ENCODE measurements around the gene ANAPC1.
"Not testable (repeated sequence)": the region's sequence is repeated elsewhere in the genome, so short reads cannot be mapped to it uniquely, and the experiment has no call there.

ANAPC1 gene

DNA sequence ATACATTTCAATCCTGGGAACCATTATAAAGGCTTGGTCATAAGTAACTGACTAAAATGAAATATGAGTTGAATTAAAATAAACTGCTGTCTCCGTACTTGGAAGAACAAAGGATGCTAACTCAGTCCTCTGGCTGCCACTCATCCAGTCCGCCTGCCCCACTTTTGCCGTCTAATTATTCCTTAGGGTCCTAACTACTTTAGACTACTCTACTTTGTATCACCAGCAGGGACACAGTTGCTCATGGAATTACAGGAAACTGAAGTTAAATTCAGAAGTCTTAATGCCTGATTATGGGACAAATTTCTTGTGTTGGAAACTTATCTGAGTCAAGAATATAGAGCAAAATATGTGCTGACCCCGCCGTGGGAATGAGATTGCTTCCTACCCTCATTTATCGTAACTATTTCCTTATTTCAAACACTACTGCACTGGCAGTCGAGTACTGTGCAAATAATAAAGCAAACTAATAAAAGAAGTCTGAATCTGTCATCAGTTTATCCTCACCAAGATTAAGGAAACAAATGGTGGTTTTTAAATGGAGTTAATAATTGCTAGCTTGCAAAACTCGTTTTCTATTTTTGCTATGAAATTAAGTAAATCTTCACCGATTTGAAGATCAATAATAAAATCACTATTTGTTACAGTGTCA, 102.4 kb downstream of the ANAPC1 start:
- DNase-seq: not testable (repeated sequence)

DNA sequence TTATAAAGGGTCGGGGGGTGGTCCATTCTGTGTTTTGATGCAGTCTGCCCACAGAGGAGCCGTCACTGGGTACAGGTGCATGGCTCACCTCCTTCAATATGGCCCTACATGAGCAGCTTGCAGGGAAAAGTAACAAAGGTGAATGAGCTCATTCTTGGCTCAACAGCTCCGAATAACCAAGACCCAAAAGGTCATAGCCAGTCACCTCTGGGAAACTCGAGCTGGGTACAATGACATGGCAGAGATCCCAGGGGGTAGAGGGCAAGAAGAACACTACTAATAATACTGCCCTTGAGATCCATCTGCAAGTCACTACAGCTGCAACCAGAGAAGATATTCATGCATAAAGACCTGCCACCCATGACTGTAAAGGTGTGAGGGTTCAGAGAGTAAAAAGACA, 106.8 kb downstream of the ANAPC1 start:
- DNase-seq: not testable (repeated sequence)

DNA sequence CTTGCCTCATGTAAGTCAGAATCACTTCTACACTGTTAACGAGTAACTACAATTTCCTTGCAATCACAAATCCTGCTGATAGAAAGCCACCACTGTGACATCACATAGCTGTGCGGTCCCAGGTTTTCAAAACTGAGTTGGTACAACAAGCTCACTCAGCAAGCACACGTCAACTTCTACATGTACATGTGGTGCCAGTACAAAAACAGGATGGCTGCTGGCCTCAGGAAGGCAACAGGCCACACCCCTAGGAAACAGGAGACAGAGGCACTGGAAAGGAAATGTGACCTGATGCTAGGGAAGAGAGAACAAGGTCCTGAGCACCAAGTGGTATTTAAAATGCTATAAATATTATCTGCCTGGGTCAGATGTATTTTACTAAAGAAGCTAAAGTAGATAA, 107.7 kb downstream of the ANAPC1 start:
- not testable (repeated sequence) for DNase-seq

DNA sequence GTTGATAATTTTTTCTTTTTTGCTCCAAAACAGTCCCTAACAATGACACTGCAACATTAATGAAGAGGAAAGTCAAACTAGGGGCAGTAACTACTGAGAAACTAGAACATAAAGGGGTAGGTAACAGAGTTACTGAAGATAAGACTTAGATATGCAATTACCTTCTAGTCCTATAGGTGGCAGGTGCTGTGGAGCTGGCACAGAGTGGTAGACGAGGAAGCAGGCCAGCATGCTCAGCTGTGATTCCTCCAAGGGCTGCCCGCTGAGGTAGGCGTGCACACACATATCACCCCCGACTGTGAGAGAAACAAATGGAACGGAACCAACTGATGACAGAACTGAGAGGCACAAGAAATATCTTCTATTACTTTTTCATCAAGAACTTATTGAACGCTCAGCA, 111.8 kb downstream of the ANAPC1 start:
- not testable (repeated sequence) for DNase-seq

DNA sequence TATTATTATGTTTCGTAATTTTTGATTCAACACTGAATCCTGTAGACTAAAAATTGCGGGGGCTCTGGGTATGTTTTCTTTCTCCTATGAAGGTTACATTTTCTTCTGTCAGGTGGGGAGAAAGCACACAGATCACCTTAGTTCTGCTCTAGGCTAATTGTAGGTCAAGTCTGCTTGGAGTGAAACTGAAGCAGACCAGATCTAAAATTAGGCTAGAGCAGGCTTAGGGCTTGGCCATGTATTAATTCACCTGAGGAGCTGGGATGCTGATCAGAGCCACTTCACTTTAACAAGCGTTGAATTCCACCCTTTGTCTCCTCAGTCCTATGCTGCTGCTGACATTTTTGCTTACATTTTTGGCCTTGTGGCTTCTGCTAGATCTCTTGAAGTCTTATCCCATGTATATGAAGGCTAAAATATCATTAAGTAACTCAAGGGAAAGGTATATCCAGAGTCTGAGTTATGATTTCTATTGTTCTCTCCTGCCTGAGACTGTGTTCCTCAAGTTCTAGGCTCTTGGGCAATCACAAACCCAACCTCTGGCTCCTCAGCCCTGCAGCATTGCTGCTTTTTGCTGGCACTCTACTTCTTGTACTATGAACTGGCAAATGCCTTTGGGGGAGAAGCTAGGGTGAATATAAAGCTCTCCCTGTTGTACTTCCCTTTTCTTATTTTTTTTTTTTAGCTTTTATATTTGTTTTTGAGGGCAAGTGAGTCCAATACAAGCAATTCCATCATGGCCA, 112.9 kb downstream of the ANAPC1 start:
- not testable (repeated sequence) for DNase-seq

DNA sequence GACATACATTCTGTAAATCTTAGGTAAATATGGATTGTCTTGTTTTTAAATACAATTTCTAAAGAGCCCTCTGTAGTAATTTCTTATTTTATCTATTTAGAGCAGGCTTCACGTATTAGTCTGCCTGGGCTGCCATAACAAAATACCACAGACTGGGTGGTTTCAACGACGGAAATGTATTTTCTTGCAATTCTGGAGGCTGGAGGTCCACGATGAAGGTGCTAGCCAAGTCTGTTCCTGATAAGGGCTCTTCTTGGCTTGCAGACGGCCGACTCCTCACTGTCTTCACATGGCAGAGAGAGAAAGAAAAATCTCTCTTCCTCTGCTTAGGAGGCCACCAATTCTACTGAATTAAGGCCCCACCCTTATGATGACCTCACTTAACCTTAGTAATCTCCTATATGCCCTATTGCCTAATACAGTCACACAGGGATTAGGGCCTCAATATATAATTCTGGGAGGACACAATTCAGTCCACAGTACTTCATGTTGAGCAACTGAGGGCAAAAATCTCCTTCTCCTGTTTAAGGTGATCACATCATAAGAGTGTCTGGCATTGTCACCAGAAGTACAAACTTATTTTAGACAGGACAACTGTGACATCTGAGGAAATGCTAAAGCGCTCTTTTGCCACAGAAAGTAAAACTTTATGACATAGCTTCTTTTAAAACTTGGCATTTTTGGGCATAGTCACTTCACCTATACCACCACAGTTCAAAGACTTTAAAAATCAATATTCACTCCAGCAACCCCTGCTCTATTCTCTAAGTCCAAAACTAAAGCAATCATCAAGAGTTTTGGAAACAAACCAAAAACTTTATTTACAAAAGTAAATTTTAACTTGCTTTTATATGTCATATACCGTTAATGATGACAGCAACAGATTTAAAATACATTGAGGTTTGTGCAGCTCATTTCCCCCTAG, 115.5 kb downstream of the ANAPC1 start:
- not testable (repeated sequence) for DNase-seq

DNA sequence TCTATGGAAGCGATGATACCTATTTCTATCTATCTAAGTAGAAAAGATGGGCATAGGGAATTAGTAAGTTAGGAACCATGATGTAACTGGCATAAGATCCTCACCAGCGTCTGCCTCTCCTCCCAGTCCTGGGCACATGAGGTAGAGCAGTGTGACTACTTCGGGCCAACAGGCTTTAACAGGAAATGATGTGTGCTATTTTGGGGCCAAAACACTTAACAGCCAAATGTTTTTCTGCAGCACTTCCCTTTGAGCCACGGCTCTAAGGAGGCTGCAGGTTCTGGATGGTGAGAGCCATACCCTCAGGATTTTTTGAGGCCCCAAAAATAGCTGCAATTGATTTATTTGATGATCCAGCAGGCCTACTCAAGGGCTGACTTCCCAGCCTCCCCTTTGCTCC, 116.9 kb downstream of the ANAPC1 start:
- DNase-seq: not testable (repeated sequence)

DNA sequence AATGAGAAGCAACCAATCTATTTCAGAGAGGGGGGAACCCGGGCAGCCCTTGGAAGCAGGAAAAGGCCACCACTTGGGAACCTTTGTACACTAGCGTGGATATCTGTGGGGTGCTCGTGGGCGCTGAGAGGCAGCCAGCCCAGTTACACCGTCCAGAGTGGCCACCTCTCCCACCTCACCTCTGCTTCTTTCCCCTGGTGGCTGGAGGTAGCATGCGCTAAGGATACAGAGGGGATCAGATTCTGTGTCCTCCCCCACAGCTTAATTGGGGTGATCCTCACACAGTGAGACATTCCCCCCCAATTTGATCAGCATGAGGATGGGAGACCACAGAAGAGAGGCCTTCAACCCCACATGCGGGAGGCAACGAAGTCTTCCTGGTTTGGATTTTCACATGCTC, 117.7 kb downstream of the ANAPC1 start:
- not testable (repeated sequence) for DNase-seq

DNA sequence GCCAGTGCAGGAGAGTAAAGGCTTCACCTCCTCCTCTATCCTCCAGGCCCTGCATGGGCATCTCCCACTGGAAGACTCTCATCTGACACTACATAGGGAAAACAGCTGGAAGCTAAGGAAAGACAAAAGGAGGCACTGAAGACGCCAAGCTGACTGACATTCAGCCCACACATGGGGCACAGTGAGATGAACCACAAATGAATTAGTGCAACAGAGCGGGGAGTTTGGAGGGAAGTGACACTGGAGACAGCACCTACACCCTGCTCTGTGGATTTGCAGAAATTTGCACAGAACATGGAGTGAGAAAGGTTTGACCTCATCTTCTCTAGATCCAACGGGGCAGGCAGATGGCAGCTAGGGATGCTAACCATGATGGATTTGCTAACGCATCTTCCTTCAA, 119.8 kb downstream of the ANAPC1 start:
- DNase-seq: not testable (repeated sequence)

DNA sequence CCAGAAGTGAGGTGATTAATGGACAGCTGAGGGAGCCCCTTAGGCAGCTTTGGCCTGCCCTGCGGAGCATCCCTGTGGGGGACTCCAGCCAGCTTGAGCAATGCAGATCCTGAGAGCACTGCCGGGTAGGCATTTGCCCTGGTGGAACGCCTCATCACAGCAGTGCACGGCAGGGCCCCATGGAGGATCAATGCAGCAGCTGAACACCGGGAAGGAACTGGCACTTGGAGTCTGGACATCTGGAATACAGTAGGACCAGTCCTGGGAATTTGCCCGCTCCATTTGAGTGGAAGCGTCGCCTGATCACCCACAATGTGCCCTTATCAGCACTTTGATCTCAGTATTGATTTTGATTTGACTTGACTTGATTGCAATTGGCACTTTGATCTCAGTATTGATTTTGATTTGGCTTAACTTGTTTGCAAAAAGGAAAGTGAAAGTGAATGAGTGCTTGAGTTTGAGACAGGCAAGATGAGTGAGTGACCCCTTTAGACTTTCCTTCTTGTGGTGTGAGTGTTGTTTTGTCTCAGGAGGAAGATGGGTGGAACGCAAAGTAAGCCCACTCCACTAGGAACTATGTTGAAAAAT, 123.2 kb downstream of the ANAPC1 start:
- not testable (repeated sequence) for DNase-seq

DNA sequence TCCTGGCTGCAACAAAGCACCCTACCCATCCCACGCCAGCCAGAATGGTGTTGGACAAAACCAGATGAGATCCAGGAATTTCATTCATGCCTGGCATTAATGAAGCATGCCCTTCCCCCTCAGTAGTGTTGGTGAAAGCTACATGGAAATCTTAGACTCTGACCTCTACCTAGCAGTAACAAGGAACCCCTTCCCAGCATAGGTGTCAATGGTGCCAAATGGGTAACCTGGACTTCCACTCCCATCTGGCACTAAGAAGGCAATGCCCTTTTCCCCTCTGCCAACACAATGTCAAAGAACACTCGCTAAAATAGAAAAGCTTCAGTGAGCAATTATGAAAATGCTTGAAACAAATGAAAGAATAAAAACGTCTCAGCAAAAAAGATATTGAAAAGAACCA, 131.5 kb downstream of the ANAPC1 start:
- DNase-seq: not testable (repeated sequence)

DNA sequence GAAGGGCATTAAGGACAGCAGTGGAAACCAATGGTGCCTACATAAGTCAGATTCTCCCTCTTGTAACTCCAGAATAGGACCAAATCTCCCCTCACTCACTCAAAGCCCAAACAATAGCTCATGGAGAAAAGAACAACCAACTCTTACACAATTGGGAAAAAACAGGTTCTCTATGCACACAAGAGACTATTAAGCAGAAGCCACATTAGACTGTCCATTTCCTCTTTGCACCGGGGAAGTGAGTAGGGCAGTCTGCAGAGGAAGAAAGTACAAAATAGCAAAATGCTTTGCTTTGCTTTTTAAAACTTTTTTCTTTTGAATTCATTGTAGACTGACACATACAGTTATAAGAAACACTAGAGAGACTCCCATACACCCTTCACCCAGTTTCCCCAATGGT, 133.4 kb downstream of the ANAPC1 start:
- not testable (repeated sequence) for DNase-seq

DNA sequence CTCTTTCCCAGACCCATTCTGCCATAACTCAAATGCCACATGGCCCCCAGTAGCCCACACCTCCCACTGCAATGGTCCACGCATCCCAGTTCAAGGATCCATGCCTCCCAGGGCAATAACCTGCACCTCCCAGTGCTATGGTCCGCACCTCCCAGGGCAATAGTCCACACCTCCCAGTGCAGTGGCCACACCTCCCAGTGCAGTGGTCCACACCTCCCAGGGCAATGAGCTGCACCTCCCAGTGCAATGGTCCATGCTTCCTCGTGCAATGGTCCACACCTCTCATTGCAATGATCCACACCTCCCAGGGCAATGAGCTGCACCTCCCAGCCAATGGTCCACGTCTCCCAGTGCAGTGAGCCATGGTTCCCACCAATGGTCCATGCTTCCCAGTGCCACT, 135.6 kb downstream of the ANAPC1 start:
- not testable (repeated sequence) for DNase-seq

DNA sequence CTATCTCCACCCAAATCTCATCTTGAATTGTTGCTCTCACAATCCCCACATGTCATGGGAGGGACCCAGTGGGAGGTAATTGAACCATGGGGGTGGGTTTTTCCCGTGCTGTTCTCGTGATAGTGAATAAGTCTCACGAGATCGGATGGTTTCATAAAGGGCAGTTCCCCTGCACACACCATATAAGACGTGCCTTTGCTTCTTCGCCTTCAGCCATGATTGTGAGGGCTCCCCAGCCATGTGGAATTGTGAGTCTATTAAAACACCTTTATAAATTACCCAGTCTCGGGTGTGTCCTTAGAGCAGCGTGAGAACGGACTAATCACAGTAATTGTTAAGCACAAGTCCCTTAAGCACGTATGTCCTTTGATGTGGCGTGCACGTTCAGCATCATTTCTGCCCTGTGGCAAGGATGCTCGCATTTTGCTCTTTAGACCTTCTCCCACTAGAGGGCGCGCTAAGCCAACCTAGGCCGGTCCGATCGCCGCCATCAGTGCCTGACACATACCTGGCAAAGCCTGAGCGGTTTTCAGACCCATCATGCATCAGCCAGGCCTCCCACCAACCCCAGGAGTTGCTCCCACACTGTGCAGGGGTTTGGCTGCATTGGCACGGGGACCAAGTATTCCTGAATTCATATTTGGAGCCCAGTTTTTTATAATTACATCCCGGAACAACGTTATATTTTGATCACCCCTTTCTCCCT, 136.4 kb downstream of the ANAPC1 start:
- not testable (repeated sequence) for DNase-seq

DNA sequence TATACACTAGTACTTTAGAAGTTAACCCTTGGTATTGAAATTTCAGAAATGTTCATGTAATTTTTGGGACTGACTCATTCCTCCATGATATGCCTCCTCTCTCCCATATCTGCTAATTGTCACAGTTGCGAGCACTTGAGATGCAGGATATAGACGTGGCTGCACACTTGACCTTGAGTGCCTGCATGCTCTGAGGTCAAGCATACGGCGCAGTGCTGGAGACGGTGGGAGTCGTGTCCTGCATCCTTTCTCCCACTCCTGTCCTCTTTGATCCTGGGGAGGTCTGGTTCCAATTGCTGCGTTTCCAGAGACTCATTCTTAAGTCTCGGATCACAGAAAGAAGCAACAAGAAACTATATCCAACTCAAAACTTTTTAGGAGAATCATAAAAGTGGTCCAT, 139.2 kb downstream of the ANAPC1 start:
- not testable (repeated sequence) for DNase-seq

DNA sequence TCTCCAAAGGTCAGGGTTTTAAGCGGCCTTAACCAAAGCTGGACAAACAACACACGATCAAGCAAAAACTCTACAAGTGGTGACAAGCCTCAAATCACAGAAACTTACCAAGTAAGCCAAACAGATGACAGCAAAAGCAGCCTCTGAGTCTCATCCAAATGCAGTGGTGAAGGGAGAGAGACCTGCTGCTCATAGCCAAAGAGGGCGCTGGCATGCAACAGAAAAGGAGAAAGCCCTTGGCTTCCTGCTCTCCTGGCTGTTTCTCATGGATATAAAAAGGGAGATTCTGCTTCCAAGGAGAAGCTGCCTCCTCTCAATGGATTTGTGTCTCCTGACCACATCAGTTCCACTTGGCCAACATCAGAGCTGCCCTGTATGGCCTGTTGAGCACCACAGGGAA, 142.5 kb downstream of the ANAPC1 start:
- DNase-seq: not testable (repeated sequence)

DNA sequence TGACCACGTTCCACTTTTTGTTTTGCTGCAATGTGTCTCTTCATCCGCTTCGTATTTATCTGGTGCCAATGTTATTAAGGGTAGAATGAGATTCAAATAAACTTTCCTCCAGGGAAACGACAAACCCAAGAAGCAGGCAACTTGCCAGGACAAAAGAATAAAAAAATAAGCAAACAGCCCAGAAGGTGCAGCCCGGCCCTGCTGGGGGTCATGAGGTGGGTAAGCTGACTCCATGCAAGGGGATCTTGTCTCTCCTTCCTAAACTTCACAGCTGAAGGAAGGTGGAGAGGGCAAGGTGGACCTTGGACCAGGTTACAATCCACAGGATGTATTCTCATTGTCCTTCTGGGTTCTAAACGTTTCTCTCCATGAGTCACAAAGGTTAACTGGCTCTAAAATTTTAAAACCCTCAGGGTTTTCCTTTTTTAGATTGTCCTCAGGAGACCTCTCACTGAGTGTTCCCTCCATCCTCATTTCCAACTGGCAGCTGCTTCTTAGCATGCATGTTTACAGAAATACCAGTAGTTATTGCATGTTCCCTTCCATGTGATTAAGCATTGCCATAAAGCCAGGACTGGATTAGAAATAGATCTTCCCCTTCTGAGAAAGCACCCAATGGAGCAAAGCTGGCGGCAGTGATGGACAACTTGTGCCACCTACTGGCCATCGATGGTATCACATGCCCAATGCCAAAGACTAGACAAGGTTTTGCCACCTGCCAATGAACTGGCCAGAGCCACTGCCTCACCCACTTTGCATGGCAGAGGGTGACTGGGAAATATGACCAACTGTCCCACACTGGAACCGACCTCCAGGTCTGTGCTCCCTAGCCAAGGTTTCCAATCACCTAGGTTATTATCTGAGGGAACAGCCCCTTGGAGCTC, 147.9 kb downstream of the ANAPC1 start:
- DNase-seq: not testable (repeated sequence)

DNA sequence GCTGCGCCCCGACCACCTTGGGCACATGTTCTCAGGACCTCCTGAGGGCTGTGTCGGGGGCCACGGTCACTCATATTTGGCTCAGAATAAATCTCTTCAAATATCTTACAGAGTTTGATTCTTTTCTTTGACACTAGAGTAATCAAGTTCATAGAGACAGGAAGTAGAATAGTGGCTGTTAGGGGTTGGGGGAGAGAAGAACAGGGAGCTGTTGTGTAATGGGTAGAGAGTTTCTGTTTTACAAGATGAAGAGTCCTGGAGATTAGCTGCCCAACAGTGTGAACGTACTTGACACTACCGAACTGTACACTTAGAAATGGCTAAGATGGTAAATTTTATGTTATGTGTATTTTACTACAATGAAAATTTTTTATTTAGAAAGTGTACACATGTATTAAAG, 148.6 kb downstream of the ANAPC1 start:
- not testable (repeated sequence) for DNase-seq

DNA sequence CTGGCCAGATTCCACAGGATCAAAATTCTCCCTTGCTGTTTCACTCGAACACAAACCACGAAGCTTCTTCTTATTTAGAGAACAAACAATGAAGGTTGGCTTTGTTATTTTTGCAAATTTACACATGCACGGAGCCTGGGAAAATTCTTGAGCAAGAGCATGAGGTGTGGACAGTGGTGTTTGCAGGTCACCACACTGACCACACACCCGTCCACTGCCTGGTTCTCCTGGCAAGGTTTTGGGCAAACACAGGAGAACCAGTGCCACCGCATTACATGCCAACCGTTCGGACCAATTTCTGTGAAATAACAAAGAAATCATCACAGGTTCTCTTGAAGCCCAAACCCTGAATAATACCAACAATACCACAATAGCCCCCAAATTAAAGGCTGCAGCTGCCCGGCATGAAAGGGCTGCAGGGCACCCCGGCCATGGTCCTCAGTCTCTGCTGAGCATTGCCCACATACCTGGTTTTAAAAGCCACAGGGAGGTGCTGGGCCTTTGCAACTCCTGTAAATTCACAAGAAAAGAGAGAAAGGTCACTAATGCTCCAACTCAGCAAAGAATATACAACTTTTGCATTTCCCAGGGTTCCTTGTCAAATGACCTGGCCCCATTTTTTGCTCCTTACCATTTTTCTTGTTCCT, 154.1 kb downstream of the ANAPC1 start:
- not testable (repeated sequence) for DNase-seq

DNA sequence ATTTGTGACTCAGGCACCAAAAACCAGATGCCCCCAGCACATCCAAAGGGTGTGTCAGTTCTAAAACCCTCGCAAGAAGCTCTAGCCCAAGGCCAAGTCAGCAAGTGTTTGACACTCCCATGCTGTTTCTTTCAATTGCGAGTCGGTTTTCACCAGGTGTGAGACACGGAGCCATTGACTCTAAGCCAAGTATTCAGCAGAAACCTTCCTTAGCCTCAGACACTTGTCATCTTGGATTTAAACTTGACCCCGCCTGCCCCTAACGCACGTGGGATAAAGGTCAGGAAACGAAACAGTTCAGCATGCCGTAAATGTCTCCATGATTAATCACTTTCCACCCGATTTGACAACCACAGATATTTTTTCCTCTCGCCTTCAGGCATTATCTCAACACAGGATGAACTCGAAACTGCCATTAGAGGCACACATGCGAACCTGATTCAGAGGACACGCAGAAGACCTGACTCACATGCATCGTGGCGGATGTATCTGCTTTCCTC, 156.3 kb downstream of the ANAPC1 start:
- DNase-seq: not testable (repeated sequence)

Measured in NCI-H526 treated with DMSO at 0.1 percent for 48 hours (cell line).